GM18526 (cell line): ENCODE results near the gene CAPN11.

ENCODE experiments used
- POLR2A ChIP-seq: IDR thresholded peaks from 3 replicates; pipeline ENCODE4 v1.6.1; 2011; ENCODE audit not compliant: insufficient read length; ENCODE audit errors: extremely low read depth

CAPN11 gene

GRCh38 chr6:44127186-44128019, 31.2 kb upstream of the CAPN11 start, which contains the start of the genes MRPL14 and TMEM63B:
TSS of gene MRPL14 (minus strand) at chr6:44127452. CDS start at chr6:44116611, 10,841 bp downstream.
TSS of gene TMEM63B (plus strand) at chr6:44127554. CDS start at chr6:44134585, 7,031 bp downstream.
- TF ChIP-seq POLR2A, result peak; percentile 69

- TF ChIP-seq POLR2A, result no peak
These were observed 30.4 kb upstream of the CAPN11 start for GRCh38 chr6:44128020-44128917.

- no peak for TF ChIP-seq POLR2A
These were observed 28.7 kb upstream of the CAPN11 start for GRCh38 chr6:44129841-44130322.

GRCh38 chr6:44131892-44132291, 26.7 kb upstream of the CAPN11 start:
- TF ChIP-seq POLR2A, result no peak

- no peak for TF ChIP-seq POLR2A
These were observed 26.1 kb upstream of the CAPN11 start for GRCh38 chr6:44132476-44132875.

GRCh38 chr6:44133003-44133931, 25.4 kb upstream of the CAPN11 start:
- TF ChIP-seq POLR2A, result no peak

- TF ChIP-seq POLR2A, result no peak
These were observed 24.5 kb upstream of the CAPN11 start for GRCh38 chr6:44133981-44134711.

- no peak for TF ChIP-seq POLR2A
These were observed 23.4 kb upstream of the CAPN11 start for GRCh38 chr6:44135173-44135758.

- TF ChIP-seq POLR2A, result no peak
These were observed 22.7 kb upstream of the CAPN11 start for GRCh38 chr6:44135875-44136274.

GRCh38 chr6:44138717-44139350, 19.8 kb upstream of the CAPN11 start:
- no peak for TF ChIP-seq POLR2A

GRCh38 chr6:44139351-44139743, 19.3 kb upstream of the CAPN11 start:
- no peak for TF ChIP-seq POLR2A

- TF ChIP-seq POLR2A, result no peak
These were observed 15.8 kb upstream of the CAPN11 start for GRCh38 chr6:44142835-44143234.

GRCh38 chr6:44143731-44144130, 14.9 kb upstream of the CAPN11 start:
- TF ChIP-seq POLR2A, result no peak

- no peak for TF ChIP-seq POLR2A
These were observed 12.8 kb upstream of the CAPN11 start for GRCh38 chr6:44145839-44146238.

GRCh38 chr6:44146685-44147084, 11.9 kb upstream of the CAPN11 start:
- TF ChIP-seq POLR2A, result no peak
